H1 (cell line): Measurements from ENCODE around the gene SPOUT1. TPM values are rescaled to one million over a fixed set of nuclear protein-coding genes. Genes with fewer than 3 reads are reported as not detected.

Experiments
- CHD7 ChIP-seq: fragments of 300-600 bp; sonication (generic); IDR thresholded peaks from 2 replicates; pipeline ENCODE4 v1.7.1; 2012; ENCODE audit warnings: low read length, moderate library complexity, mild to moderate bottlenecking, inconsistent platforms; ENCODE audit not compliant: insufficient replicate concordance
- GABPA ChIP-seq: IDR thresholded peaks from 2 replicates; pipeline ENCODE4 v1.6.1; 2011; ENCODE audit warnings: mild to moderate bottlenecking, low read length, moderate library complexity, borderline replicate concordance; ENCODE audit not compliant: insufficient read depth
- SUZ12 ChIP-seq: fragments of 200-600 bp; sonication (generic); IDR thresholded peaks from 2 replicates; pipeline ENCODE4 v1.6.1; 2012; ENCODE audit warnings: mild to moderate bottlenecking, inconsistent platforms, low read length, moderate library complexity, mixed read lengths
- polyA plus RNA-seq, 7 experiments: library from polyadenylated mRNA; depleted of rRNA in 3 of 7; stranded (reverse) in 5 of 7; unstranded in 2 of 7; fragments of >200 nt in 5 of 7; fragments of 200-250 nt in 2 of 7; gene quantifications; 1 replicate in 5 of 7; 2 replicates in 1 of 7; 4 replicates in 1 of 7; pipeline versions ENCODE4 v1.2.1 to v1.2.3, GENCODE V29; 2011 to 2013; ENCODE audit warnings: missing spikeins in 2 of 7, mixed read lengths in 2 of 7
- total RNA-seq: library from RNA; stranded (reverse); fragmentation: NEBNext Ultra II Directional; extraction: Animal tissue kit (Norgen Biotek cat#: 25700); gene quantifications from 2 replicates; pipeline ENCODE4 v1.2.1, GENCODE V29; 2021

SPOUT1 gene
- total and polyA plus RNA-seq, 2 of the 8 experiments (the other 6 are each of a cell fraction or from before 2014, with no cell fraction given), result 69.2 to 77.8 TPM

GRCh38 chr9:128785427-128785826 lies 44.2 kb downstream of the SPOUT1 start (continued):
- TF ChIP-seq CHD7 (no peak), SUZ12 (no peak), GABPA (no peak)
- TF ChIP-seq, all 59 proteins: peak for 0
